CD8-positive, alpha-beta memory T cell (primary cell): ENCODE measurements around the gene ELAPOR1. TPM values are rescaled to one million over a fixed set of nuclear protein-coding genes. Genes with fewer than 3 reads are reported as not detected.

Source experiments
- CTCF ChIA-PET: fragments of 350-600 bp; sonication (Branson Sonifier 250); formaldehyde crosslinking; loops from one replicate; lab custom pipeline; 2021; ENCODE audit warnings: antibody characterized with exemption; lab: Charles Lee
- POLR2A ChIA-PET: fragments of 350-600 bp; sonication (Branson Sonifier 250); formaldehyde crosslinking; loops from one replicate; lab custom pipeline; 2021; ENCODE audit warnings: antibody characterized with exemption; lab: Charles Lee
- DNase-seq, 5 donors: peaks; one replicate each; pipeline versions ENCODE4 v3.0.0 to v3.0.0-alpha.2; 2020 to 2022; ENCODE audit warnings: mixed read lengths in 1 of 5
- H3K27ac ChIP-seq: one replicate; pipeline ENCODE4 v1.7.0; 2013; ENCODE audit warnings: low read depth, mild to moderate bottlenecking, low read length, moderate library complexity
- H3K27me3 ChIP-seq: 2 replicates; pipeline ENCODE4 v1.7.0; 2013; ENCODE audit warnings: low read length, mild to moderate bottlenecking; ENCODE audit not compliant: insufficient read depth, poor library complexity, severe bottlenecking
- H3K36me3 ChIP-seq: 2 replicates; pipeline ENCODE4 v1.7.0; 2013; ENCODE audit warnings: mild to moderate bottlenecking, low read length, moderate library complexity; ENCODE audit not compliant: insufficient read depth
- H3K4me1 ChIP-seq: 2 replicates; pipeline ENCODE4 v1.7.0; 2013; ENCODE audit warnings: mild to moderate bottlenecking, low read length, moderate library complexity; ENCODE audit not compliant: insufficient read depth
- H3K4me3 ChIP-seq: 2 replicates; pipeline ENCODE4 v1.7.0; 2013; ENCODE audit warnings: mild to moderate bottlenecking, low read length
- H3K9me3 ChIP-seq: 2 replicates; pipeline ENCODE4 v1.7.0; 2013; ENCODE audit warnings: mild to moderate bottlenecking, low read length
- H3K27ac Mint-ChIP-seq, 8 donors: one replicate each; pipeline ENCODE4 v1.8.0; 2020 to 2021; ENCODE audit warnings: mixed read lengths in 8 of 8, mild to moderate bottlenecking in 6 of 8, inconsistent platforms in 3 of 8, moderate library complexity in 3 of 8
- H3K27me3 Mint-ChIP-seq, 2 donors: one replicate each; pipeline ENCODE4 v1.8.0; 2020 to 2021; ENCODE audit warnings: mixed read lengths in 2 of 2, mild to moderate bottlenecking in 1 of 2, moderate library complexity in 1 of 2
- H3K36me3 Mint-ChIP-seq, 3 donors: one replicate each; pipeline ENCODE4 v1.8.0; 2020 to 2021; ENCODE audit warnings: mixed read lengths in 3 of 3, inconsistent platforms in 1 of 3, mild to moderate bottlenecking in 1 of 3
- H3K4me1 Mint-ChIP-seq, 3 donors: one replicate each; pipeline ENCODE4 v1.8.0; 2020 to 2021; ENCODE audit warnings: mixed read lengths in 3 of 3, inconsistent platforms in 1 of 3, mild to moderate bottlenecking in 1 of 3
- H3K4me3 Mint-ChIP-seq, 7 donors: one replicate each; pipeline ENCODE4 v1.8.0; 2020 to 2021; ENCODE audit warnings: mixed read lengths in 7 of 7, mild to moderate bottlenecking in 6 of 7, moderate library complexity in 4 of 7, inconsistent platforms in 2 of 7
- H3K9me3 Mint-ChIP-seq, 5 donors: one replicate each; pipeline ENCODE4 v1.8.0; 2020 to 2022; ENCODE audit warnings: mixed read lengths in 5 of 5, mild to moderate bottlenecking in 3 of 5, moderate library complexity in 2 of 5, inconsistent platforms in 1 of 5
- polyA plus RNA-seq: library from polyadenylated mRNA; unstranded; fragments of 300-500 nt; fragmentation: Illumina TruSeq; gene quantifications from one replicate; pipeline ENCODE4 v1.2.3, GENCODE V29; 2021
- total RNA-seq, 2 experiments: library from RNA; stranded (reverse); gene quantifications; one replicate each; pipeline ENCODE4 v1.2.3, GENCODE V29; 2021

Gene ELAPOR1, protein sequence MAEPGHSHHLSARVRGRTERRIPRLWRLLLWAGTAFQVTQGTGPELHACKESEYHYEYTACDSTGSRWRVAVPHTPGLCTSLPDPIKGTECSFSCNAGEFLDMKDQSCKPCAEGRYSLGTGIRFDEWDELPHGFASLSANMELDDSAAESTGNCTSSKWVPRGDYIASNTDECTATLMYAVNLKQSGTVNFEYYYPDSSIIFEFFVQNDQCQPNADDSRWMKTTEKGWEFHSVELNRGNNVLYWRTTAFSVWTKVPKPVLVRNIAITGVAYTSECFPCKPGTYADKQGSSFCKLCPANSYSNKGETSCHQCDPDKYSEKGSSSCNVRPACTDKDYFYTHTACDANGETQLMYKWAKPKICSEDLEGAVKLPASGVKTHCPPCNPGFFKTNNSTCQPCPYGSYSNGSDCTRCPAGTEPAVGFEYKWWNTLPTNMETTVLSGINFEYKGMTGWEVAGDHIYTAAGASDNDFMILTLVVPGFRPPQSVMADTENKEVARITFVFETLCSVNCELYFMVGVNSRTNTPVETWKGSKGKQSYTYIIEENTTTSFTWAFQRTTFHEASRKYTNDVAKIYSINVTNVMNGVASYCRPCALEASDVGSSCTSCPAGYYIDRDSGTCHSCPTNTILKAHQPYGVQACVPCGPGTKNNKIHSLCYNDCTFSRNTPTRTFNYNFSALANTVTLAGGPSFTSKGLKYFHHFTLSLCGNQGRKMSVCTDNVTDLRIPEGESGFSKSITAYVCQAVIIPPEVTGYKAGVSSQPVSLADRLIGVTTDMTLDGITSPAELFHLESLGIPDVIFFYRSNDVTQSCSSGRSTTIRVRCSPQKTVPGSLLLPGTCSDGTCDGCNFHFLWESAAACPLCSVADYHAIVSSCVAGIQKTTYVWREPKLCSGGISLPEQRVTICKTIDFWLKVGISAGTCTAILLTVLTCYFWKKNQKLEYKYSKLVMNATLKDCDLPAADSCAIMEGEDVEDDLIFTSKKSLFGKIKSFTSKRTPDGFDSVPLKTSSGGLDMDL
- total RNA-seq (10 to 100 TPM; 11.3 to 13.9 TPM), polyA plus RNA-seq (15.7 TPM)

GRCh38 chr1:109113590-109114341 lies at the start of gene ELAPOR1:
Gene ELAPOR1, plus strand, starts transcription at chr1:109114115. Its CDS starts 69 bp downstream, at chr1:109114184.
- Mint-ChIP-seq H3K4me3 (peak within 1 kb of the TSS; percentile 87 to 94 (median 89)), H3K9me3 (peaks cover 0 to 3% (median 0%) of the 10 kb centered on the region in 5 donors), H3K27me3 (peaks cover 3 to 13% of the 10 kb centered on the region in 2 donors), H3K4me1 (peaks cover 22 to 30% (median 29%) of the 10 kb centered on the region in 3 donors), H3K27ac (peak within 1 kb of the TSS; percentile 67 to 99 (median 96)), H3K36me3 (peaks cover 0 to 4% (median 3%) of the 10 kb centered on the region in 3 donors)
- ChIA-PET POLR2A (interaction anchor here (1.3 to 4.0 kb wide), 2 partner anchors 13 to 421 kb away, joined by 4 to 39 read pairs; partner anchors contain the start of gene PRPF38B), CTCF (interaction anchor here (0.8 to 7.7 kb wide), 10 partner anchors 12 to 151 kb away, joined by 3 to 145 read pairs (median 6); partner anchors contain the start of genes CLCC1, TAF13 and TMEM167B)
- Histone ChIP-seq H3K27ac (peak within 1 kb of the TSS; percentile 49), H3K27me3 (no peaks in the 10 kb centered on the region), H3K9me3 (no peaks in the 10 kb centered on the region), H3K4me3 (peak within 1 kb of the TSS; percentile 73), H3K36me3 (no peaks in the 10 kb centered on the region), H3K4me1 (peaks cover 27% of the 10 kb centered on the region)
- peak; percentile 82 to 95 (median 91) for DNase-seq

GRCh38 chr1:109065137-109065536 lies 48.8 kb upstream of the ELAPOR1 start:
- Histone ChIP-seq H3K36me3 (peaks cover 5% of the 10 kb centered on the region), H3K27ac (no peak overlapping the region), H3K4me1 (no peaks in the 10 kb centered on the region), H3K4me3 (no peak overlapping the region), H3K27me3 (no peaks in the 10 kb centered on the region), H3K9me3 (no peaks in the 10 kb centered on the region)
- DNase-seq = no peak
- H3K4me3 Mint-ChIP-seq = no peak overlapping the region
- H3K36me3 Mint-ChIP-seq = peaks cover 3 to 49% (median 5%) of the 10 kb centered on the region in 3 donors
- H3K27ac Mint-ChIP-seq = no peak overlapping the region
- no peaks in the 10 kb centered on the region for H3K9me3 Mint-ChIP-seq
- peaks cover 0 to 14% (median 0%) of the 10 kb centered on the region in 3 donors for H3K4me1 Mint-ChIP-seq
- H3K27me3 Mint-ChIP-seq = no peaks in the 10 kb centered on the region
- POLR2A ChIA-PET = no interaction called here
- CTCF ChIA-PET = no interaction called here

- Mint-ChIP-seq H3K36me3 (peaks cover 3 to 52% (median 6%) of the 10 kb centered on the region in 3 donors), H3K27ac (peak overlapping the region in 1 of 8 donors; percentile 47), H3K4me3 (no peak overlapping the region), H3K9me3 (no peaks in the 10 kb centered on the region), H3K4me1 (peaks cover 4 to 25% (median 5%) of the 10 kb centered on the region in 3 donors), H3K27me3 (no peaks in the 10 kb centered on the region)
- Histone ChIP-seq H3K27me3 (no peaks in the 10 kb centered on the region), H3K27ac (no peak overlapping the region), H3K4me3 (no peak overlapping the region), H3K36me3 (peaks cover 5% of the 10 kb centered on the region), H3K9me3 (no peaks in the 10 kb centered on the region), H3K4me1 (no peaks in the 10 kb centered on the region)
- ChIA-PET CTCF (interaction anchor here (1.0 to 1.7 kb wide), 3 partner anchors 8 to 45 kb away, joined by 4 to 8 read pairs (median 4); partner anchors contain the start of gene TAF13), POLR2A (interaction anchor here (0.6 to 1.2 kb wide), 4 partner anchors 8 to 312 kb away, joined by 3 to 8 read pairs (median 5); partner anchors contain the start of gene TAF13)
- no peak for DNase-seq
Measured at GRCh38 chr1:109067883-109068282, 46.0 kb upstream of the ELAPOR1 start.

DNA sequence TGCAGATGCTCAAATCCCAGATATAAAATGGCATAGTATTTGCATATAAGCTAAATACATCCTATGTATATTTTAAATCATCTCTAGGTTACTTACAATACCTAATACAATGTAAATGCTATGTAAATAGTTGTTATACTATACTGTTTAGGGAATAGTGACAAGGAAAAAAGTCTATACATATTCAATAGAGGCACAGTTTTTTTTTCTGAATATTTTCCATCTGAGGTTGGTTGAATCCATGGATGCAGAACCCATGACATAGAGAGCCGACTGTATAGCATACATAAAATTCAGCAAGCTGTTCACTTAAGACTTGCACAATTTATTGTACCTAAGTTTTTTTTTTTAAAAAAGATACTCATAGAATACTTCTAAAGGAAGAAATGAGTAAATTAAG lies 44.6 kb upstream of the ELAPOR1 start:
- no peaks in the 10 kb centered on the region for H3K27me3 Mint-ChIP-seq
- ChIA-PET CTCF (interaction anchor here (1.1 kb wide), 1 partner anchor 43 kb away, joined by 4 read pairs; a partner anchor contains a TSS), POLR2A (no interaction called here)
- H3K4me3 Mint-ChIP-seq = no peak overlapping the region
- H3K4me3 ChIP-seq = no peak overlapping the region
- no peak overlapping the region for H3K27ac Mint-ChIP-seq
- H3K4me1 Mint-ChIP-seq = peaks cover 7 to 29% (median 8%) of the 10 kb centered on the region in 3 donors
- H3K27me3 ChIP-seq = no peaks in the 10 kb centered on the region
- no peak for DNase-seq
- H3K4me1 ChIP-seq = no peaks in the 10 kb centered on the region
- no peaks in the 10 kb centered on the region for H3K9me3 ChIP-seq
- H3K36me3 ChIP-seq = peaks cover 5% of the 10 kb centered on the region
- no peaks in the 10 kb centered on the region for H3K9me3 Mint-ChIP-seq
- H3K36me3 Mint-ChIP-seq = peaks cover 3 to 50% (median 6%) of the 10 kb centered on the region in 3 donors
- H3K27ac ChIP-seq = no peak overlapping the region

DNA sequence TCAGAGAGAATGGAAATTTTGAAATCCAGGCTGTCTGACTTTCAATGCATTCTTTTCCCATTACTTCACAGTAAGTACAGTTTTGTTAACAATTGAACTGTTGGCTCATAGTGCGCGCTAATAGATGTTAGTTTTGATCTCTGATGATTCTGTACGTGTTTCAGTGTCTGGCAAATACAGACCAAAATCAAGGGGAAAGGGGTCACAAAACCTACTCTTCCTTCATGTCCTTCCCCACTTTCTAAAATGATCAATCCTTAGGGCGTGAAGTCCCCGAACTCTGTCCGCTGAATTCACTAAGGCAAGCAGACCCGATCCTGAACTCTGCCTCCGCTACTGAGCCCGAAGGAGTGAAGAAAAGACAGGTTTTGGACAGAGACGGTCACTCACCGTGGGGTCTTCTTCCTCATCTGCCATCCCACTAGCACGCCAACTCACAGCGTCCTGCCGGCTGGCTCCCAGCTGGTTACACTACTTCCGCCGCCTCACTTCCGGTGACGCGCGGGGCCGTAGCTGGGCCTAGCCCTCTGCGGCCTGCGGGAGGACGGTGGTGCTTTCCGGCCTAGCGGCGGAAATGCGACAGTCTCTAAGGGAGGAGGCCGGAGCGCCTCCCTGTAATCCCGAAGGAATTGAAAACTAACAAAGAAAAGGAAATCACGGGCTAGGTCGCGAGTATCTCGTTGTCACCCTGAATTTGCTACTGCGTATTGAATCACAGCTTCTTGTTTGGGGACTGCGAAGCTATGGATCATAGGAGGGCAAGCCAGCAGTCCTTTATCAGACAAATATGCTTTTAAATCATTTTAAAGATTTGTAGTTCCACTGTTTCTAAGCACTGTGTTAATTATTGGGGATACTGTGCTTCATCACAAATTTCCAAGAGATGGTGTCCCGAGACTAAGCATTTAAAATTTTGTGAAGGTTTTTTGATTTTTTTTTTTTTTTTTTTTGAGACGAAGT lies 38.1 kb upstream of the ELAPOR1 start, which contains the start of gene TAF13:
Gene TAF13, minus strand, starts transcription at position 473 of the 960 bp plus-strand sequence. Its CDS starts 56 bp downstream, at position 417.
- Mint-ChIP-seq H3K27me3 (no peaks in the 10 kb centered on the region), H3K9me3 (no peaks in the 10 kb centered on the region), H3K4me3 (peak within 1 kb of the TSS; percentile 92 to 100 (median 99)), H3K4me1 (peaks cover 22 to 31% (median 23%) of the 10 kb centered on the region in 3 donors), H3K36me3 (peaks cover 4 to 26% (median 6%) of the 10 kb centered on the region in 3 donors), H3K27ac (peak within 1 kb of the TSS; percentile 97 to 100 (median 99))
- peak within 1 kb of the TSS; percentile 87 for H3K27ac ChIP-seq
- peak; percentile 81 to 92 (median 84) for DNase-seq
- H3K36me3 ChIP-seq = no peaks in the 10 kb centered on the region
- no peaks in the 10 kb centered on the region for H3K27me3 ChIP-seq
- H3K4me1 ChIP-seq = peaks cover 15% of the 10 kb centered on the region
- peak within 1 kb of the TSS; percentile 90 for H3K4me3 ChIP-seq
- POLR2A ChIA-PET = interaction anchor here (0.5 to 2.0 kb wide), 10 partner anchors 8 to 383 kb away, joined by 3 to 21 read pairs (median 5); partner anchors contain the start of genes PRPF38B, TMEM167B and WDR47
- H3K9me3 ChIP-seq = no peaks in the 10 kb centered on the region
- CTCF ChIA-PET = interaction anchor here (0.6 to 3.2 kb wide), 11 partner anchors 9 to 279 kb away, joined by 3 to 27 read pairs (median 4); partner anchors contain the start of genes ELAPOR1, TMEM167B and WDR47

DNA sequence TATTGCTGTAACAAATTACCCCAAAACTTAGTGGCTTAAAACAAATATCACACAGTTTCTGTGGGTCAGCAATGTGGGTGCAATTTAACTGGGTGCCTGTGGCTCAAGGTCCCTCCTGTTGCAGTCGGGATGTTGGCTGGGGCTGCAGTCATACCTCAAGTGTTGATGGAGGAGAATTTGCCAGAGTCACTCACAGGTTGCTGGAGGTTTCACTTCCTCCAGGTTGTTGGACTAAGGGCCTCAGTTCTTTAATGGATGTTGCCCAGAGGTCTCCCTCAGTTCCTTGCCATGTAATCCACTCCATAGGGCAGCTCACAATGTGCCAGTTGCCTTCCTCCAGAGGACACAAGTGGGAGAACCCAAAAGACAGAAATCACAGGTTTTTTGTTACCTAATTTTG lies 35.6 kb upstream of the ELAPOR1 start:
- ChIA-PET POLR2A (interaction anchor here (1.5 kb wide), 1 partner anchor 22 kb away, joined by 4 read pairs; no protein-coding TSS in a partner anchor), CTCF (interaction anchor here (3.2 kb wide), 1 partner anchor 21 kb away, joined by 27 read pairs; no protein-coding TSS in a partner anchor)
- H3K27me3 Mint-ChIP-seq = peaks cover 0 to 2% of the 10 kb centered on the region in 2 donors
- Histone ChIP-seq H3K9me3 (no peaks in the 10 kb centered on the region), H3K27me3 (no peaks in the 10 kb centered on the region), H3K4me1 (peaks cover 15% of the 10 kb centered on the region), H3K36me3 (no peaks in the 10 kb centered on the region), H3K27ac (no peak overlapping the region), H3K4me3 (no peak overlapping the region)
- H3K9me3 Mint-ChIP-seq = no peaks in the 10 kb centered on the region
- peak overlapping the region in 2 of 8 donors; percentile 17 to 70 for H3K27ac Mint-ChIP-seq
- H3K36me3 Mint-ChIP-seq = peaks cover 3 to 16% (median 6%) of the 10 kb centered on the region in 3 donors
- H3K4me3 Mint-ChIP-seq = no peak overlapping the region
- DNase-seq = no peak
- peaks cover 20 to 22% (median 21%) of the 10 kb centered on the region in 3 donors for H3K4me1 Mint-ChIP-seq
